ENCODE results near the gene NIN.

NIN gene, protein sequence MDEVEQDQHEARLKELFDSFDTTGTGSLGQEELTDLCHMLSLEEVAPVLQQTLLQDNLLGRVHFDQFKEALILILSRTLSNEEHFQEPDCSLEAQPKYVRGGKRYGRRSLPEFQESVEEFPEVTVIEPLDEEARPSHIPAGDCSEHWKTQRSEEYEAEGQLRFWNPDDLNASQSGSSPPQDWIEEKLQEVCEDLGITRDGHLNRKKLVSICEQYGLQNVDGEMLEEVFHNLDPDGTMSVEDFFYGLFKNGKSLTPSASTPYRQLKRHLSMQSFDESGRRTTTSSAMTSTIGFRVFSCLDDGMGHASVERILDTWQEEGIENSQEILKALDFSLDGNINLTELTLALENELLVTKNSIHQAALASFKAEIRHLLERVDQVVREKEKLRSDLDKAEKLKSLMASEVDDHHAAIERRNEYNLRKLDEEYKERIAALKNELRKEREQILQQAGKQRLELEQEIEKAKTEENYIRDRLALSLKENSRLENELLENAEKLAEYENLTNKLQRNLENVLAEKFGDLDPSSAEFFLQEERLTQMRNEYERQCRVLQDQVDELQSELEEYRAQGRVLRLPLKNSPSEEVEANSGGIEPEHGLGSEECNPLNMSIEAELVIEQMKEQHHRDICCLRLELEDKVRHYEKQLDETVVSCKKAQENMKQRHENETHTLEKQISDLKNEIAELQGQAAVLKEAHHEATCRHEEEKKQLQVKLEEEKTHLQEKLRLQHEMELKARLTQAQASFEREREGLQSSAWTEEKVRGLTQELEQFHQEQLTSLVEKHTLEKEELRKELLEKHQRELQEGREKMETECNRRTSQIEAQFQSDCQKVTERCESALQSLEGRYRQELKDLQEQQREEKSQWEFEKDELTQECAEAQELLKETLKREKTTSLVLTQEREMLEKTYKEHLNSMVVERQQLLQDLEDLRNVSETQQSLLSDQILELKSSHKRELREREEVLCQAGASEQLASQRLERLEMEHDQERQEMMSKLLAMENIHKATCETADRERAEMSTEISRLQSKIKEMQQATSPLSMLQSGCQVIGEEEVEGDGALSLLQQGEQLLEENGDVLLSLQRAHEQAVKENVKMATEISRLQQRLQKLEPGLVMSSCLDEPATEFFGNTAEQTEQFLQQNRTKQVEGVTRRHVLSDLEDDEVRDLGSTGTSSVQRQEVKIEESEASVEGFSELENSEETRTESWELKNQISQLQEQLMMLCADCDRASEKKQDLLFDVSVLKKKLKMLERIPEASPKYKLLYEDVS (N-terminal part only)

GRCh38 chr14:50830932-50831725 lies at the start of gene NIN:
TSS of gene NIN (minus strand) at chr14:50831162. CDS start at chr14:50822056, 9,106 bp downstream.
- peak; percentile 31 to 57 for DNase-seq (ENCODE audit: low read depth in 2 of 2)

GRCh38 chr14:50875359-50876070 lies 44.6 kb upstream of the NIN start:
- peak in 1 of 2 donors; percentile 4 for DNase-seq (ENCODE audit: low read depth in 2 of 2)

DNA sequence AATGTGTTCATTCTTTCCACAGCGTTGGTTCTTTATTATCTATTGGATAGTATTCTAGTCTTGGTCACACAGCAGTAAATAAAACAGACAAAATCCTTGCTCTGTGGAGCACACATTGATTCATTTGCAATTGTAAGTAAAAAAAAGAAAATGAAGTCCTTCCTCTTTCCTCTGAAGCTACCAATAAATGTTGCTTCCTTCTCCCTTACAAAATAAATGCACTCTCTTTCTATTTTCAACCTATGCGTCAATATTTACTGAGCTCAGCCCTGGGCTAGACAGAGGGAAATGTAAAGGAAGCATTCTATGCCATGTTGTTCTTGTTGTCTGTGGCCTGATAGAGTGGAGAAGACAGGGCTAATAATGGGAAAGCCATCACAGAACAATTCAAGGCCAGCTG lies 43.8 kb upstream of the NIN start:
- no peak for DNase-seq (ENCODE audit: low read depth in 2 of 2)

DNA sequence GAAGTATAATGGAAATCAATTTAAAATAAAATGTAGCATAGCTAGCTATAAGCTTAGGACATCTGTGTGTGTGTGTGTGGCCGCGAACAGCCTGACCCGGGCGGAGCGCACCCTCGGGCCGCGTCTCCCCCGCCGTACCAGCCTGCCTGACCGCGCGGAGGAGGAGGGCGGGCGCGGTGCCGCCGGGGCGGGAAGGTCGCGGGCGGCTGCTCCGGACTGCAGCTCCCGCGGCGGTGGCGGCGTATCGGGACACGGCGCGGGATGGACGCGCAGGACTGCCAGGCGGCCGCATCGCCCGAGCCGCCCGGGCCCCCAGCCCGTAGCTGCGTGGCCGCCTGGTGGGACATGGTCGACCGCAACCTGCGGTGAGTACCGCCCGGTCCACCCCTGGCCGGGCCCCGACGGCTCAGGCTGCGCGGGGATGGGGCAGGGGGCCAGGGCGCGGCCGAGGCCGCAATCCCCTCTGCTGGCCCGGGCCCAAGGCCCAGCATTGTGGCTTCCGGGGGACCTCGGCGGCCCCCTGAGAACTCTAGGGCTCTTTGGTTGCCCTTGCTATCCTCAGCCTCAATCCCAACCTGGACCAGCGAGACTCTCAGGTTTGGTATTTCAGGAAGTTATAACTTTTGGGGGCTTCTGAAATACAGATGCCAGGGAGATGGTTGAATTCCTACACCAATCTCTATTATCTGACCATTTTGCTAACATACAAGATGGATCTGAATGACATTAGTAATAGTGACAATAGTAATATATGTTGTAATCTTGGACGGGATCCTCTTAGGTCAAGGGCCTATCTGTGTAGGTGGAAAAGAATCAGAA lies 41.2 kb upstream of the NIN start, which contains the start of gene ABHD12B:
TSS of gene ABHD12B (plus strand) at position 140 of the 819 bp plus-strand sequence. CDS start at position 262, 122 bp downstream.
- no peak for DNase-seq (ENCODE audit: low read depth in 2 of 2)

- no peak for DNase-seq (ENCODE audit: low read depth in 2 of 2)
These were observed 40.3 kb upstream of the NIN start for GRCh38 chr14:50871228-50871627.

- DNase-seq (ENCODE audit: low read depth in 2 of 2), result no peak
These were observed 34.6 kb upstream of the NIN start for GRCh38 chr14:50865391-50866076.

GRCh38 chr14:50864946-50865345 lies 34.0 kb upstream of the NIN start:
- no peak for DNase-seq (ENCODE audit: low read depth in 2 of 2)

DNA sequence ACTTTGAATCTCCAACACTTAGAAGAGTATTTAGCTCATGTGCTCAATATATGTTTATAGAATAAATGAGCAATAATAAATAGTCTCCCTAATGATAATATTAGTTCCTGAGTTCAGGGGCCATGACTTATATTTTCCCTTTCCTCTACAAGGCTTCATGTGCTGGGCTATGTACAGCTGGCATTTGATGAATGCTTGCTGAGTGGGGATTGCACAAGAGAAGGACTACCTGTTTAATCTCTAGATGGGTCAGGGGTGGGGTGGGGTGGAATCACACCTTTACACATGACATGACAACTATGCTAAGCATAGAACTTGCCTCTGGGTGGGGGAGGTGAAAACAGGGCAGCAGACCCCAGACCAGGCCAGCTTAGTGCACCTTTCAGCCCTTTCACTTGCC lies 33.3 kb upstream of the NIN start:
- no peak for DNase-seq (ENCODE audit: low read depth in 2 of 2)

- no peak for DNase-seq (ENCODE audit: low read depth in 2 of 2)
These were observed 31.1 kb upstream of the NIN start for GRCh38 chr14:50862036-50862570.

GRCh38 chr14:50860478-50861086 lies 29.6 kb upstream of the NIN start:
- DNase-seq (ENCODE audit: low read depth in 2 of 2), result peak; percentile 57 to 79

GRCh38 chr14:50859296-50859624 lies 28.3 kb upstream of the NIN start:
- DNase-seq (ENCODE audit: low read depth in 2 of 2), result no peak

- DNase-seq (ENCODE audit: low read depth in 2 of 2), result no peak
These were observed 25.7 kb upstream of the NIN start for GRCh38 chr14:50856660-50857059.

DNA sequence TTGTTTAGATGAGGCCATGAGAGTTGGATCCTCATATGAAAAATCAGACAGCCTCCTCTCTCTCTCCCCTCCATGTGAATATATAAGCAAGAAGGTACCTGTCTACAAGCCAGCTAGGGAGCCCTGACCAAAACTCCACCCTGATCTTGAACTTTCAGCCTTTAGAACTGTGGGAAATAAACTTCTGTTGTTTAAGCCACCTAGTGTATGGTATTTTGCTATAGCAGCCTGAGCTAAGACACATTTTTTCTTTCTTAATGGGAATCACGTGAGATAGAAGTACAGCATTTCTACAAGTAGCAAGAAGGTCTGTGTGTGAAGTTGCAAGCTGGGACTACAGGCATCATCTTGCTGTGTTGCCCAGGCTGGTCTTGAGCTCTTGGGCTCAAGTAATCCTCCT lies 24.6 kb upstream of the NIN start:
- no peak for DNase-seq (ENCODE audit: low read depth in 2 of 2)

GRCh38 chr14:50854521-50854920 lies 23.6 kb upstream of the NIN start:
- DNase-seq (ENCODE audit: low read depth in 2 of 2), result no peak

- DNase-seq (ENCODE audit: low read depth in 2 of 2), result no peak
These were observed 22.9 kb upstream of the NIN start for GRCh38 chr14:50853891-50854290.

- DNase-seq (ENCODE audit: low read depth in 2 of 2), result no peak
These were observed 15.4 kb upstream of the NIN start for GRCh38 chr14:50846226-50846880.

DNA sequence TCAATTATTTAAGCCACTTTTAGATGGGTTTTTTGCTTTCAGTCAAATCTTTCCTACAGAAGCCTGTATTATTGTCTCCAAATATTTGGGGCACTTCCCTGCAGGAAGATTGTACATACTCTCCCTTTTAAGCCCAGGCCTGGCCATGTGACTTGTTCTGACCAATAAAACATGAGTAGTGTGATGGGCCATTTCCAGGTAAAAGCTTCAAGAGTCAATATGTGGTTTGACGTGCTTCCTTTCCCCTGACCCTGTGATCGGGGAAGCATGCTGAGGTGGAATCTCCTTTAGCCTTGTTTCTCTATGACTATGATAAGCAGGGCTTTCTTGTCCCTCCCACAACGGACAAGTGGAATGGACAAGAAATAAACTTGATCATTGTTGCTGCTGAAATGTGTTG lies 14.2 kb upstream of the NIN start:
- no peak for DNase-seq (ENCODE audit: low read depth in 2 of 2)

DNA sequence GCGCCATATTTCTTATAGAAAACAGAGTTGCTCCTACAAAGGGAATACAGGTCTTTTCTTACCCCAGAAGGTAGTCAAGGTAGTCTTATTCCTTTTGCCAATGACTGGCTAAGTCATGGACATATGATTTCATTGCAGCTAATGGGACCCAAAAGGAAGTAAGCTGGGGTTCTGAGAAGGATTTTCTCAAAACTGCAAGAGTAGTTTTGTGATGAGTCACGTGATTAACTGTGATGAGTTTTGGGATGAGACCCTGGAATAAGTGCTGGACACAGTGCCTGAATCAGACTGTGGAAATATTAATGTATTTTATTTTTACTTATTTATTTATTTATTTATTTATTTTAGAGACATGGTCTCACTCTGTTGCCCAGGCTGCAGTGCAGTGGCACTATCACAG lies 13.4 kb upstream of the NIN start:
- DNase-seq (ENCODE audit: low read depth in 2 of 2), result no peak
